SK-N-SH treated with all-trans-retinoic acid at 6 μM for 48 hours (cell line): ENCODE measurements around the gene UBR1.

Experiments
- BACH2 ChIP-seq: fragments of 250-450 bp; sonication (Bioruptor Pico); IDR thresholded peaks from 2 replicates; pipeline ENCODE4 v1.9.0; 2021; ENCODE audit warnings: mild to moderate bottlenecking, borderline replicate concordance
- CSDC2 ChIP-seq: fragments of 250-450 bp; sonication (Bioruptor Pico); IDR thresholded peaks from 2 replicates; pipeline ENCODE4 v1.5.0; 2020; ENCODE audit warnings: mild to moderate bottlenecking, moderate library complexity
- ISL1 ChIP-seq: fragments of 250-450 bp; sonication (Bioruptor Pico); IDR thresholded peaks from 2 replicates; pipeline ENCODE4 v2.1.2; 2022; ENCODE audit warnings: mild to moderate bottlenecking, moderate library complexity
- PATZ1 ChIP-seq: fragments of 250-450 bp; sonication (Bioruptor Pico); IDR thresholded peaks from 2 replicates; pipeline ENCODE4 v1.8.0; 2020; ENCODE audit warnings: mild to moderate bottlenecking, moderate library complexity, borderline replicate concordance
- PPARA ChIP-seq: fragments of 250-450 bp; sonication (Bioruptor Pico); IDR thresholded peaks from 2 replicates; pipeline ENCODE4 v1.5.0; 2020; ENCODE audit warnings: mild to moderate bottlenecking, borderline replicate concordance
- RARB ChIP-seq: fragments of 250-450 bp; sonication (Bioruptor Pico); IDR thresholded peaks from 2 replicates; pipeline ENCODE4 v1.8.0; 2021; ENCODE audit warnings: mild to moderate bottlenecking, moderate library complexity
- TCF4 ChIP-seq: fragments of 250-450 bp; sonication (Bioruptor Pico); IDR thresholded peaks from 2 replicates; pipeline ENCODE4 v1.8.0; 2021; ENCODE audit warnings: mild to moderate bottlenecking, moderate library complexity, borderline replicate concordance
- ZFP3 ChIP-seq: fragments of 250-450 bp; sonication (Bioruptor Pico); IDR thresholded peaks from 2 replicates; pipeline ENCODE4 v1.5.0; 2020; ENCODE audit warnings: mild to moderate bottlenecking, moderate library complexity
- ZNF565 ChIP-seq: fragments of 450-650 bp; formaldehyde crosslinking; conservative IDR thresholded peaks from 2 replicates; pipeline ENCODE4 v1.5.0; 2020; ENCODE audit warnings: low read depth, mild to moderate bottlenecking, moderate library complexity
- ZNF8 ChIP-seq: fragments of 450-650 bp; formaldehyde crosslinking; IDR thresholded peaks from 2 replicates; pipeline ENCODE4 v1.5.0; 2020; ENCODE audit warnings: mild to moderate bottlenecking, moderate library complexity
- TF ChIP-seq, protein P1 (sequence below): fragments of 250-450 bp; sonication (Bioruptor Pico); IDR thresholded peaks from 2 replicates; pipeline ENCODE4 v1.5.1; 2020; ENCODE audit warnings: low read depth, mild to moderate bottlenecking, moderate library complexity

DNA sequence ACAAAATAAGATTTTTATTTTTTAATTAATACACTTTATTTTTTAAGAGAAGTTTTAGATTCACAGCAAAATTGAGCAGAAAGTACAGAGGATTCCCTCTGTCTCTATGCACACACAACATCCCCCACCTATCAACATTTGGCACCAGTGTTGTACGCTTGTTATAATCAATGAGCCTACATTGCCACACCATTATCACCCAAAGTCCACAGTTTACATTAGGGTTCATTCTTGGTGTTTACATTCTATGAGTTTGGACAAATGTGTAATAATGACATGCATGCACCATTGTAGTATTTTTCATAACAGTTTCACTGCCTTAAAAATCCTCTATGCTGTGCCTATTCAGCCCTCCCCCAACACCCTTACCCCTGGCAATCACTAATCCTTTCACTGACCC, 134.0 kb downstream of the UBR1 start:
- TF ChIP-seq BACH2 (CRISPR knock-in tag) (no peak), ZNF565 (CRISPR knock-in tag) (no peak), ISL1 (CRISPR knock-in tag) (no peak), ZNF8 (CRISPR knock-in tag) (no peak), TCF4 (CRISPR knock-in tag) (no peak), PATZ1 (CRISPR knock-in tag) (no peak), RARB (no peak), PPARA (CRISPR knock-in tag) (no peak), CSDC2 (CRISPR knock-in tag) (no peak), ZFP3 (no peak)
- TF ChIP-seq, protein P1, sequence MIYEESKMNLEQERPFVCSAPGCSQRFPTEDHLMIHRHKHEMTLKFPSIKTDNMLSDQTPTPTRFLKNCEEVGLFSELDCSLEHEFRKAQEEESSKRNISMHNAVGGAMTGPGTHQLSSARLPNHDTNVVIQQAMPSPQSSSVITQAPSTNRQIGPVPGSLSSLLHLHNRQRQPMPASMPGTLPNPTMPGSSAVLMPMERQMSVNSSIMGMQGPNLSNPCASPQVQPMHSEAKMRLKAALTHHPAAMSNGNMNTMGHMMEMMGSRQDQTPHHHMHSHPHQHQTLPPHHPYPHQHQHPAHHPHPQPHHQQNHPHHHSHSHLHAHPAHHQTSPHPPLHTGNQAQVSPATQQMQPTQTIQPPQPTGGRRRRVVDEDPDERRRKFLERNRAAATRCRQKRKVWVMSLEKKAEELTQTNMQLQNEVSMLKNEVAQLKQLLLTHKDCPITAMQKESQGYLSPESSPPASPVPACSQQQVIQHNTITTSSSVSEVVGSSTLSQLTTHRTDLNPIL (CRISPR knock-in tag) = no peak
